Measurements from ENCODE around the gene DAAM1. TPM values are rescaled to one million over a fixed set of nuclear protein-coding genes. Genes with fewer than 3 reads are reported as not detected.

Gene DAAM1
- total and polyA plus RNA-seq, 8 donors, result 6.2 to 26.7 (median 16.0) TPM

GRCh38 chr14:59341858-59342477 is 153.5 kb downstream of the DAAM1 start:
- no peak for DNase-seq
- Histone ChIP-seq H3K4me1 (peaks cover 0 to 9% (median 4%) of the 10 kb centered on the region in 3 donors), H3K36me3 (no peaks in the 10 kb centered on the region), H3K4me3 (no peak overlapping the region), H3K27me3 (no peaks in the 10 kb centered on the region), H3K9me3 (no peaks in the 10 kb centered on the region), H3K27ac (no peak overlapping the region)
- FAIRE-seq, result no peak
- 73 to 77% methylated on average over 4 of the region's 4 CpGs for WGBS, 2 donors
- intact Hi-C loops (cut with DNase I), result no loop called here
- no peak for ATAC-seq
- TF ChIP-seq CTCF (IDR thresholded peaks at IDR 0.05), result no peak

GRCh38 chr14:59342516-59343484 is 154.3 kb downstream of the DAAM1 start:
- no peak for TF ChIP-seq CTCF (IDR thresholded peaks at IDR 0.05)
- WGBS, 2 donors, result 53 to 56% methylated on average over 11 of the region's 11 CpGs
- H3K9me3 ChIP-seq, result no peaks in the 10 kb centered on the region
- DNase-seq (peak in 4 of 6 donors; percentile 60 to 78 (median 69)), FAIRE-seq (no peak), ATAC-seq (peak; percentile 90 to 96 (median 93))
- intact Hi-C loops (cut with DNase I), result no loop called here
- no peaks in the 10 kb centered on the region for H3K27me3 ChIP-seq
- H3K4me1 ChIP-seq, result peaks cover 0 to 9% (median 4%) of the 10 kb centered on the region in 3 donors
- H3K4me3 ChIP-seq, result no peak overlapping the region
- peaks cover 0 to 2% (median 0%) of the 10 kb centered on the region in 3 donors for H3K36me3 ChIP-seq
- H3K27ac ChIP-seq, result no peak overlapping the region

- intact Hi-C loops (cut with DNase I), result no loop called here
- TF ChIP-seq CTCF (IDR thresholded peaks at IDR 0.05), result no peak
- WGBS, 2 donors, result 68 to 72% methylated on average over 3 of the region's 3 CpGs
- DNase-seq (peak in 2 of 6 donors; percentile 16 to 24), FAIRE-seq (no peak), ATAC-seq (peak in 2 of 4 donors; percentile 22 to 52)
- Histone ChIP-seq H3K27ac (no peak overlapping the region), H3K4me3 (no peak overlapping the region), H3K27me3 (no peaks in the 10 kb centered on the region), H3K9me3 (no peaks in the 10 kb centered on the region), H3K4me1 (peaks cover 0 to 9% (median 4%) of the 10 kb centered on the region in 3 donors), H3K36me3 (peaks cover 0 to 9% (median 0%) of the 10 kb centered on the region in 3 donors)
Observed at GRCh38 chr14:59343585-59343984, 155.1 kb downstream of the DAAM1 start.

- intact Hi-C loops (cut with DNase I), result no loop called here
Observed at GRCh38 chr14:59344016-59344415, 155.5 kb downstream of the DAAM1 start.

More at GRCh38 chr14:59344016-59344415, 155.5 kb downstream of the DAAM1 start:
- H3K27me3 ChIP-seq, result no peaks in the 10 kb centered on the region
- no peaks in the 10 kb centered on the region for H3K9me3 ChIP-seq
- 88 to 95% methylated on average over 4 of the region's 4 CpGs for WGBS, 2 donors
- ATAC-seq (no peak), DNase-seq (no peak), FAIRE-seq (no peak)
- no peak overlapping the region for H3K4me3 ChIP-seq
- TF ChIP-seq CTCF (IDR thresholded peaks at IDR 0.05), result no peak
- peaks cover 0 to 9% (median 4%) of the 10 kb centered on the region in 3 donors for H3K4me1 ChIP-seq
- H3K27ac ChIP-seq, result no peak overlapping the region
- H3K36me3 ChIP-seq, result peaks cover 0 to 9% (median 0%) of the 10 kb centered on the region in 3 donors
